ENCODE measurements around the gene CCDC148.

DNA sequence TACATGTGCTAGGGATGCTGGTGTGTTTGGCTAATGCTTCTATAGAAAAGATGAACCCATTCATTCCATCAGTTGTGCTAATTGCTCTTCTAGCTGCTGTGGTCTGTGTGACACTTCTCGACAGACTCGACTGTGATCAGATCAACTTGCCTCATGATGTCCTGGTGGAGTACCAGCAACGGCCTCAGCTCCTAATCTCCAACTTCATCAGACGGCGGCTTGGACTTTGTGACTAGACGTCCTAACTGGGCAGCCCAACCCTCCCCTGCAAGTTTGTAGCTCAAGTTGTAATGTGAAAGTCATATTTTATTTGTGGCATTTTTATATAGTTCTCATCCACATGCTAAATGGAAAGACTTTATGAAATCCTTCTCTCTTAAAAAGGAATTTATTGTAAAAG lies 321.9 kb downstream of the CCDC148 start:
- TF ChIP-seq, protein P1, sequence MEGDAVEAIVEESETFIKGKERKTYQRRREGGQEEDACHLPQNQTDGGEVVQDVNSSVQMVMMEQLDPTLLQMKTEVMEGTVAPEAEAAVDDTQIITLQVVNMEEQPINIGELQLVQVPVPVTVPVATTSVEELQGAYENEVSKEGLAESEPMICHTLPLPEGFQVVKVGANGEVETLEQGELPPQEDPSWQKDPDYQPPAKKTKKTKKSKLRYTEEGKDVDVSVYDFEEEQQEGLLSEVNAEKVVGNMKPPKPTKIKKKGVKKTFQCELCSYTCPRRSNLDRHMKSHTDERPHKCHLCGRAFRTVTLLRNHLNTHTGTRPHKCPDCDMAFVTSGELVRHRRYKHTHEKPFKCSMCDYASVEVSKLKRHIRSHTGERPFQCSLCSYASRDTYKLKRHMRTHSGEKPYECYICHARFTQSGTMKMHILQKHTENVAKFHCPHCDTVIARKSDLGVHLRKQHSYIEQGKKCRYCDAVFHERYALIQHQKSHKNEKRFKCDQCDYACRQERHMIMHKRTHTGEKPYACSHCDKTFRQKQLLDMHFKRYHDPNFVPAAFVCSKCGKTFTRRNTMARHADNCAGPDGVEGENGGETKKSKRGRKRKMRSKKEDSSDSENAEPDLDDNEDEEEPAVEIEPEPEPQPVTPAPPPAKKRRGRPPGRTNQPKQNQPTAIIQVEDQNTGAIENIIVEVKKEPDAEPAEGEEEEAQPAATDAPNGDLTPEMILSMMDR (IDR thresholded peaks at IDR 0.05): no peak
- TF ChIP-seq POLR2A (IDR thresholded peaks at IDR 0.05): no peak

Data from testis (tissue), 2 donors.